ENCODE results near the gene C17orf113.
"Not testable (repeated sequence)": the region's sequence is repeated elsewhere in the genome, so short reads cannot be mapped to it uniquely, and the experiment has no call there.

The C17orf113 gene

DNA sequence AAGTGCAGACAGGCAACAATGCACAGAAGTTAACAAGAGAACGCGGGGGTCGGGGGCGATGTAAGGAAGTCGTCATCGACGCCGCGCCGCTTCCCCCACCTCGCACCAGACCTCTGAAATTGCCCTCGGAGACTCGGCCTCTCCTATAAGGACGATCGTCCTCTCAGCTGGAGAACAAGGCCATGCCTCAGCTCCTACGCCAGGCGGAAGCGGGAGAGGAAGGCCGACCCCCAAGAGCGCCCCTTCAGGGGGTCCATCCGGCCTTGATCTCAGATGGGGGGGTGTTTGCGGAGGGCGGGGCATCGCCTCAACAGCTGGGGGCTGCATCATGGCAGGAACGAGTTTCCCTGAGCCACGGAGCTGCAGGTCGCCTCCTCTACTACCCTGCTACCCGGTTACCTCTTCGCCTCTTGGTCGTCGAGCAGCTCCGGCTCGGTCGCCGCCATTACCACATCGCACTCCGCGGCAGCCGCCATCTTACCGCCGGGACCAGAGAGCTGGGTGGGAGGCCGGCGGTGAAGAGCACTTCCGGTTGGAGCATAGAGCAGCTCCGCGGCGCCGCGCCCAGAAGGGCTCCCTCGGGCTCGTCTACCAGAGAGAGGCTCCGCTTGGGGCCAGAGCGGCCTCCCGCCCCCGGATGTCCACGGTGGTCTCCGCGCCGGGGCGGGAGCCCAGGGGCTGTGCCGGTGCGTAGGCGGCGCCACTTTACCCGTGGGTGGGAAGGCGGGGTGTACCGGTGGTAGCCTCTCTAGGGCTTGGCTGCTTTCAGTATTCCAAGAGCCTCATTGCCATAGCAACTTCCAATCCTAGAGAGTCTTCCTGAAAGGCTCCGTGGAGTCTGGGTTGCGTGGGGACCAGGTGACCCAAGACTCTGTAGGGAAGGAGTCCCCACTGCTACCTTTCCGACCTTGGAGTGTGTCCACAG is 33.2 kb downstream of the C17orf113 start, which contains the start of gene DNAJC7:
Gene DNAJC7, minus strand, starts transcription at position 499 of the 925 bp plus-strand sequence. Its CDS starts 23 bp downstream, at position 476.
- DNase-seq (ENCODE audit: low spot score) = peak; percentile 86

DNA sequence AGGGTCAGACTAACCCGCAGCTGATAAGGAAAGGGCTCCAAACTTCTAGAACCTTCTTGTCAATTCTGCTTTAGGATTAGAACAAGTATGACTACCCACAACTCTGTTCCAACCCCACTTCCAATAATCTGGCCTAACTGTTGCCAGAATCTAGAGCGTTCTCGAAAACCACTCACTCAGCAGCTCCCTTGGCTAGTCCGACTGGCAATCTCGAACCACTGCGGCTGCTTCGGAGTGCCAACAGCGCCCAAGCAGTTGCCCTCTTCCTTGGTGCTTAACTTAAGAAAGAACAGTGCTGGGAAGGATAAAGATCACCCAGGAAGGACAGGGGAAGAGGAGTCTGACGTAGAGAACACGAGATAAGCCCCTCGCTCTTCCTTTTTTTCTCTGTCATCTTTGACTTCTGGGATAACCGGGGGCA is 34.0 kb downstream of the C17orf113 start:
- DNase-seq (ENCODE audit: low spot score) = no peak

DNA sequence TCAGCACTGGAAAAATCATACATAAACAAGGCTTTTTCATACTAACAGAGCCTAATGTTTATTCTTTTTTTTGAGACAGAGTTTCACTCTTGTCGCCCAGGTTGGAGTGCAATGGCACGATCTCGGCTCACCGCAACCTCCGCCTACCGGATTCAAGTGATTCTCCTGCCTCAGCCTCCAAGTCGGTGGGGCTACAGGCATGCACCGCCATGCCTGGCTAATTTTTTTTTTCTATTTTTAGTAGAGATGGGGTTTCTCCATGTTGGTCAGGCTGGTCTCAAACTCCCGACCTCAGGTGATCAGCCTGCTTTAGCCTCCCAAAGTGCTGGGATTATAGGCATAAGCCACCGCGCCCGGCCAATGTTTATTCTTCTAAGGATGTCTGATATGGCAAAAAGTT is 36.7 kb downstream of the C17orf113 start:
- DNase-seq (ENCODE audit: low spot score) = not testable (repeated sequence)

GRCh38 chr17:42012363-42012762 is 38.0 kb downstream of the C17orf113 start:
- not testable (repeated sequence) for DNase-seq (ENCODE audit: low spot score)

GRCh38 chr17:42010898-42011516 is 39.4 kb downstream of the C17orf113 start:
- no peak for DNase-seq (ENCODE audit: low spot score)

- DNase-seq (ENCODE audit: low spot score) = not testable (repeated sequence)
Measured at GRCh38 chr17:42010266-42010680, 40.1 kb downstream of the C17orf113 start.

DNA sequence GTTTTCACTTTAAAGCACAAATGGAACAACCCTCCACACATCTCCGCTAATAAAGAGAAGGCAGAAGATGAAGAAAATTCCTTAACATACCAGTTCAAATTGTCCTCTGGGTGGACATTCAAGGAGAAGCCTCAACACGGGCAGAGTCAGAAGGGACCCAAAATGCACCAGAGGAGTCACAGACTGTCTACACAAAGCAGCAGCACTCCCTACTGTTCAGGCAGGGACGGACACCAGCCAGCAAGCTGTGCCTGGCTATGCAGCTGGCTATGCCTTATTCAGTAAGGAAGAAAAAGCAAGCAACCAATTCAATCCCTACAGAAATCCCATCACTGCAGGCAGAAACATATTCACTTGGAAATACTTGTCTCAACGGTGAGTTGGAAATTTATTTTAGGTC is 41.2 kb downstream of the C17orf113 start:
- no peak for DNase-seq (ENCODE audit: low spot score)

GRCh38 chr17:42005166-42005565 is 45.2 kb downstream of the C17orf113 start:
- DNase-seq (ENCODE audit: low spot score) = no peak

GRCh38 chr17:42002792-42003301 is 47.6 kb downstream of the C17orf113 start:
- DNase-seq (ENCODE audit: low spot score) = no peak

DNA sequence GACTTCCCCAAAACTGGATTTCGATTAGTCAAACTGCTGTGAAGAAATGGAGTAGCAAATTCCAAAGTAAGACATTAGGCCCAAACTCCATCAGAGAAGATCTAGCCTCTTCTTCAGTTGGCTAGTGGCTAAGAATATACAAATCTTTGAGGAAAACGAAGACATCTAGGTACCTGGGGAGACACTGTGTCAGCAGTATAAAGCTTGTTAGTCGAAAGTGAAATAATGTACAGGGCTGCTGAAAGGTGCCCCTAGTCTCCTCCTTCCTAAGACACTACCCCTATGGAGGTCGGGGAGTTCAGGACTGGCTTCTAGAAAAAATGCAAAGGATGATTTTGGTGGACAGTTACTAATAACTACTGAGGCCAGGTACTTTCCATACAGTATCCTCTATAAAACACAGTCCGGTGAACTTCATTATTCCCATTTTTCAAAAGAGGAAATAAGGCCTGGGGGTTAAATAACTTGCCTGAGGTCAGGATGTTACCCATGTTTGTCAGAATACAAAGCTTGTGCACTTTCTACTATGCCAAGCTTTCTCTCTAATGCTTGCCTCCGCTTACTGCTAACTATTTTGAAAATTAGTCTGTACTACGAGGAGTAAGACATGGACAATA is 48.1 kb downstream of the C17orf113 start:
- no peak for DNase-seq (ENCODE audit: low spot score)

GRCh38 chr17:42001729-42002128 is 48.7 kb downstream of the C17orf113 start:
- no peak for DNase-seq (ENCODE audit: low spot score)

DNA sequence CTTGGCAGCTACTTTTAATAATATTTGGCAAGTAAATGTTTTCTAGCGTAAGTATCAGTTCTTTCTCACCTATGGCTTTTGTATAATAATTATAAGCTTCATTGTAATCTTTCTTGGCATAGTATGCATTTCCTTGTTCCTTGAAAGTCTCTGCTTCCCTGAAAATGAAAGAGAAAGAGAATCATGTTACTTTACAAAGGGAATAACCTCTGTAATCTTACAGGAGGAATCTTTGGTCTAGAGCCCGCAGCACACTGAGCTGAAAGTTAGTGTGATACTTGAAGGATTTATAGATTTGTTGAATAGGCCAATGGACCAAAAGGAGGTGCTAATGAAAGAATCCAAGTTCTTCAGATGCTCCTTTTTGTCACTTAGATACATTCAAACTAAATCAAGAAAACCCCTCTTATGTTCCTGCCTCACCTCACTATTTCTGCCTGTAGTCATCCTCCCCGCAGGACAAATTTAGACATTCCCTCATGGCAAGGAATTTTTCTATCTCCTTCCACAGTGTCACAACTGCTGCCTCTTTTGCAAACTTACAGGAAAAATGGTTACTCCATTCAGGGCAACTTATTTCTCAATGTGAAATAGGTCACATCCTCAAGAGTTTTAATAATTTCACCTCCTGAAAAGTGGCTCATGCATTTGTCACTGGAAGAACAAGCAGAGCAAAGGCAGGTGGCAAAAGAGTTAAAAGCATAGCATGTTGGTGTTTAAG is 49.8 kb downstream of the C17orf113 start:
- DNase-seq (ENCODE audit: low spot score) = no peak

- DNase-seq (ENCODE audit: low spot score) = no peak
Measured at GRCh38 chr17:41998497-41998896, 51.9 kb downstream of the C17orf113 start.

DNA sequence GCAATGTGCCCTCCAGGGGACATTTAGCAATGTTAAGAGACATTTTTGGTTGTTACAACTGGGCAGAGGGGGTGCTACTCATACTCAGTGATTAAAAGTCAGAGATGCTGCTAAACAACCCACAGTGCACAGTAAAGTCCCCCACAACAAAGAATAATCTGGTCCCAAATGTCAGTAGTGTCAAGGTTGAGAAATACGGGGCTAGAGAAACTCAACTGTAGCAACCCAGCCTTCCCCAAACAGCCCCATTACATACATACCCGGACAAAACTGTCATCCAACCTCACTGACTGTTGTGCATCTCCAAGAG is 53.6 kb downstream of the C17orf113 start:
- DNase-seq (ENCODE audit: low spot score) = no peak

DNA sequence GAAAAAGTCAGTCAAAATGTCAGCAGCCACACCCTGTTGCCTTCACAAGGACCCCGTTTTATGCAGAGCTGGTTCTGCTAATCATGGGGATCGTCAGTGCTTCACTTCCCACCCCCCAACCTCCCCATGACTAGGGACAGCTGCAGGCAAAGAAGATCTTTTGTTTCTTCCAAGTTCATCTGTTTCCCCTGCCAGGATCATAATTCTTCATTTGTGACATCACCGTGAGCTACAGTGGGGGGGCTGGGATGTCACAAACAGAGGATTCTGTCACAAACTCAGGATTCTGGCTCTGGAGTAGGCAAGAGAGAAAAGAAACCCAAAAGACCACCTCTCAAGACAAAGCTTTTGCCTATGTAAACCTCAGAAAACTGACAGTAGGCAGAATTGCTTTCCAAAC is 57.8 kb downstream of the C17orf113 start:
- no peak for DNase-seq (ENCODE audit: low spot score)

DNA sequence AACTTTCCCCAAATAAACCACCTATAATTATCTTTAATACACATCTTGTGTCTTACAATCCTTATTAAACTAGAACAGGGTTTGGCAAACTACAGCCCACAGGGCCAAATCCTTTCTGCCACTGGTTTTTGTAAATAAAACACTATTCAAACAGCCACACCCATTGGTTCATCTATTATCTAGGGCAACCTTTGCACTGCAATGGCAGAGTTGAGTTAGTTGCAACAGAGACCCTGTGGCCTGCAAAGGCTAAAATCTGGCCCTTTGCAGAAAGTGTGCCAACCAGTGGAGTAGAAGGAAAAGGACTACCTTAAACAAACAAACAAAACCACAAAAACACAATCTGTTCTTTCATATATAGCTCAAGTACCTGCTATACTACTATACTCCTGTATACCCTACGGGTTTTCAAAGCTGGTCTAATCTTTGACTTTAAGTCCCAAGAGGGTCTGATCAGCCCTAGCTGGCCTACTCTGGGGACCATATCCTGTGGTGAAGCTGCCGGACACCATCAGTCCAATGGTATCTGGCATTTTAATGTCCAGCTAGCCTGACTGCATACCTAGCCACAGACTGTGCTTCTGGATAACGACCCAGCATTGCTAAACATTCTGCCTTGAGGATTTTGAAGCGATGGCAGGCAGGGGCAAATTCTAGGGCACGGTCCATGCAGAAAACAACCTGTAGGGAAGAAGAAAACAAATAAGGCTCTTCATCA is 60.5 kb downstream of the C17orf113 start:
- no peak for DNase-seq (ENCODE audit: low spot score)

DNA sequence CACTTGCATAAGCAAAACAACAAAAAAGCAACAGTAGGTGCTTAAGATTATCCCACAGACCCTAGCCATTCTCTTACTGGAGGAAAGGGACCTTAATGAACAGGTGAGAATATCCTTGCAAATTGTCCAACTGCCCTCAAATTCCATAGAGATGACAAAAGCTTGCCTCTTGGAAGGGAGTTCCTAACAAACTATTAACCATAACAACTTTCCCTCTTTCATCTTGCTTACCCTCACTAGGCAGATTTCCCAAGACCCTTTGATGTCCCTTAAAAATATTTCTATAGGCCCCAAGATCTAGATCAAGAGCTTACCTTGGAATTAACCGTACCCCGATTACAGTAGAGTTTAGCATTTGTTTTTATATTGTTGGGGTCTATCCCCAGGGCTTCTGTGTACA is 62.0 kb downstream of the C17orf113 start:
- DNase-seq (ENCODE audit: low spot score) = no peak
